ENCODE results near the gene KIF1A.

KIF1A gene

GRCh38 chr2:240717681-240718581 is 102.1 kb downstream of the KIF1A start:
- DNase-seq (ENCODE audit: low read depth): no peak

- DNase-seq (ENCODE audit: low read depth): no peak
Measured at GRCh38 chr2:240717181-240717641, 102.8 kb downstream of the KIF1A start.

GRCh38 chr2:240716130-240716798 is 103.8 kb downstream of the KIF1A start:
- no peak for DNase-seq (ENCODE audit: low read depth)

- no peak for DNase-seq (ENCODE audit: low read depth)
Measured at GRCh38 chr2:240714747-240715725, 105.0 kb downstream of the KIF1A start.

GRCh38 chr2:240713928-240714746 is 105.9 kb downstream of the KIF1A start:
- no peak for DNase-seq (ENCODE audit: low read depth)

- no peak for DNase-seq (ENCODE audit: low read depth)
Measured at GRCh38 chr2:240713071-240713927, 106.7 kb downstream of the KIF1A start.

- DNase-seq (ENCODE audit: low read depth): no peak
Measured at GRCh38 chr2:240712121-240712520, 107.9 kb downstream of the KIF1A start.

GRCh38 chr2:240711701-240712100 is 108.3 kb downstream of the KIF1A start:
- no peak for DNase-seq (ENCODE audit: low read depth)

- no peak for DNase-seq (ENCODE audit: low read depth)
Measured at GRCh38 chr2:240711296-240711695, 108.7 kb downstream of the KIF1A start.

- no peak for DNase-seq (ENCODE audit: low read depth)
Measured at GRCh38 chr2:240708457-240708856, 111.6 kb downstream of the KIF1A start.

- DNase-seq (ENCODE audit: low read depth): no peak
Measured at GRCh38 chr2:240707821-240708220, 112.2 kb downstream of the KIF1A start.

GRCh38 chr2:240707043-240707756 is 112.8 kb downstream of the KIF1A start:
- DNase-seq (ENCODE audit: low read depth): no peak

GRCh38 chr2:240705204-240705791 is 114.7 kb downstream of the KIF1A start:
- no peak for DNase-seq (ENCODE audit: low read depth)

- no peak for DNase-seq (ENCODE audit: low read depth)
Measured at GRCh38 chr2:240704651-240705050, 115.4 kb downstream of the KIF1A start.

- DNase-seq (ENCODE audit: low read depth): no peak
Measured at GRCh38 chr2:240703417-240704341, 116.3 kb downstream of the KIF1A start.

GRCh38 chr2:240702640-240703011 is 117.4 kb downstream of the KIF1A start:
- DNase-seq (ENCODE audit: low read depth): no peak

- DNase-seq (ENCODE audit: low read depth): no peak
Measured at GRCh38 chr2:240701736-240702639, 118.0 kb downstream of the KIF1A start.

Data from amniotic epithelial cell (primary cell).